Mesenchymal stem cell (in vitro differentiated cells and primary cell): ENCODE measurements around the gene PCSK6.

Experiments
- DNase-seq: peaks from one replicate; pipeline ENCODE4 v3.0.0-alpha.2; 2013
- H2AFZ ChIP-seq: one replicate; pipeline ENCODE4 v1.6.1; 2013; ENCODE audit warnings: low read depth, mild to moderate bottlenecking, control low read depth, inconsistent platforms, low read length, moderate library complexity
- H2AK5ac ChIP-seq: 2 replicates; pipeline ENCODE4 v1.6.1; 2013; ENCODE audit warnings: low read length, moderate library complexity, mild to moderate bottlenecking, inconsistent platforms; ENCODE audit not compliant: severe bottlenecking
- H2BK120ac ChIP-seq: one replicate; pipeline ENCODE4 v1.6.1; 2013; ENCODE audit warnings: low read depth, mild to moderate bottlenecking, inconsistent platforms, low read length, moderate library complexity
- H2BK12ac ChIP-seq, 2 experiments: one replicate each; pipeline ENCODE4 v1.6.1; 2013; ENCODE audit warnings: inconsistent platforms in 2 of 2, low read length in 2 of 2, mild to moderate bottlenecking in 2 of 2, moderate library complexity in 2 of 2, control low read depth in 1 of 2
- H2BK15ac ChIP-seq: one replicate; pipeline ENCODE4 v1.6.1; 2013; ENCODE audit warnings: mild to moderate bottlenecking, low read depth, inconsistent platforms; ENCODE audit not compliant: poor library complexity, severe bottlenecking
- H2BK5ac ChIP-seq: 2 replicates; pipeline ENCODE4 v1.6.1; 2013; ENCODE audit warnings: low read depth, mild to moderate bottlenecking, low read length, control low read depth, inconsistent platforms; ENCODE audit not compliant: poor library complexity, severe bottlenecking
- H3K14ac ChIP-seq, 2 experiments: one replicate each; pipeline ENCODE4 v1.6.1; 2013; ENCODE audit warnings: inconsistent platforms in 2 of 2, low read length in 2 of 2, control low read depth in 1 of 2, mild to moderate bottlenecking in 1 of 2, moderate library complexity in 1 of 2
- H3K18ac ChIP-seq, 2 experiments: one replicate each; pipeline ENCODE4 v1.6.1; 2013; ENCODE audit warnings: inconsistent platforms in 2 of 2, low read length in 2 of 2, control low read depth in 1 of 2, low read depth in 1 of 2, mild to moderate bottlenecking in 1 of 2
- H3K23ac ChIP-seq, 2 experiments: one replicate each; pipeline ENCODE4 v1.6.1; 2013; ENCODE audit warnings: inconsistent platforms in 2 of 2, low read length in 2 of 2, mild to moderate bottlenecking in 2 of 2, moderate library complexity in 2 of 2, control low read depth in 1 of 2
- H3K27ac ChIP-seq: 2 replicates; pipeline ENCODE4 v1.5.1; 2013; ENCODE audit warnings: mild to moderate bottlenecking, moderate library complexity, low read length, control low read depth, inconsistent platforms; ENCODE audit not compliant: poor library complexity, severe bottlenecking
- H3K27me3 ChIP-seq, 2 experiments: 2 replicates each; pipeline versions ENCODE4 v1.6.1 to v1.7.0; 2013; ENCODE audit warnings: low read length in 2 of 2, mild to moderate bottlenecking in 2 of 2, moderate library complexity in 2 of 2, control low read depth in 1 of 2, inconsistent platforms in 1 of 2; ENCODE audit not compliant: control insufficient read depth in 1 of 2, insufficient read depth in 1 of 2
- H3K36me3 ChIP-seq, 2 experiments: 2 replicates each; pipeline versions ENCODE4 v1.6.1 to v1.7.0; 2013; ENCODE audit warnings: low read length in 2 of 2, control low read depth in 1 of 2, inconsistent platforms in 1 of 2, low read depth in 1 of 2, mild to moderate bottlenecking in 1 of 2; ENCODE audit not compliant: insufficient read depth in 2 of 2, control insufficient read depth in 1 of 2
- H3K4ac ChIP-seq, 2 experiments: one replicate each; pipeline ENCODE4 v1.6.1; 2013; ENCODE audit warnings: inconsistent platforms in 2 of 2, low read length in 2 of 2, mild to moderate bottlenecking in 2 of 2, moderate library complexity in 2 of 2, control low read depth in 1 of 2, low read depth in 1 of 2
- H3K4me1 ChIP-seq: 2 replicates; pipeline ENCODE4 v1.6.1; 2013; ENCODE audit warnings: low read depth, low read length, control low read depth; ENCODE audit not compliant: control insufficient read depth, insufficient read depth
- H3K4me2 ChIP-seq: 2 replicates; pipeline ENCODE4 v1.6.1; 2013; ENCODE audit warnings: low read length, mild to moderate bottlenecking, inconsistent platforms; ENCODE audit not compliant: poor library complexity, severe bottlenecking
- H3K4me3 ChIP-seq, 2 experiments: 2 replicates each; pipeline versions ENCODE4 v1.5.1 to v1.7.0; 2013; ENCODE audit warnings: low read length in 2 of 2, mild to moderate bottlenecking in 2 of 2, control low read depth in 1 of 2, low read depth in 1 of 2; ENCODE audit not compliant: insufficient read depth in 1 of 2
- H3K79me1 ChIP-seq: replicated peaks from 2 replicates; pipeline ENCODE4 v1.6.1; 2013; ENCODE audit warnings: mild to moderate bottlenecking, control low read depth, low read length, inconsistent platforms; ENCODE audit not compliant: poor library complexity, severe bottlenecking
- H3K9ac ChIP-seq: 2 replicates; pipeline ENCODE4 v1.7.0; 2013; ENCODE audit warnings: mild to moderate bottlenecking, low read length, moderate library complexity
- H3K9me3 ChIP-seq: 2 replicates; pipeline ENCODE4 v1.7.0; 2013; ENCODE audit warnings: mild to moderate bottlenecking, low read length; ENCODE audit not compliant: control insufficient read depth
- H4K8ac ChIP-seq: one replicate; pipeline ENCODE4 v1.6.1; 2013; ENCODE audit warnings: inconsistent platforms, mild to moderate bottlenecking, low read length, moderate library complexity
- H4K91ac ChIP-seq: one replicate; pipeline ENCODE4 v1.6.1; 2013; ENCODE audit warnings: mild to moderate bottlenecking, low read length, inconsistent platforms
- WGBS: methylation state at CpG from one replicate; pipeline ENCODE4 v1.1.7; 2013; ENCODE audit warnings: mixed read lengths; 5-methylcytosine and 5-hydroxymethylcytosine counted together

Gene PCSK6

GRCh38 chr15:101459579-101460300 is 29.8 kb downstream of the PCSK6 start:
- no peak for DNase-seq
- Histone ChIP-seq H3K9me3 (no peaks in the 10 kb centered on the region), H2AFZ (no peak overlapping the region), H2BK15ac (peak overlapping the region; percentile 20), H3K36me3 (no peaks in the 10 kb centered on the region), H3K4me2 (no peak overlapping the region), H2BK12ac (peak overlapping the region in 1 of 2 experiments; percentile 64), H3K23ac (no peak overlapping the region), H2BK5ac (no peak overlapping the region), H2BK120ac (no peak overlapping the region), H3K14ac (peak overlapping the region in 1 of 2 experiments; percentile 70), H2AK5ac (no peak overlapping the region), H3K4ac (no peak overlapping the region), H3K4me1 (no peaks in the 10 kb centered on the region), H3K27ac (no peak overlapping the region), H3K4me3 (no peak overlapping the region), H3K27me3 (peaks cover 6 to 7% of the 10 kb centered on the region in 2 experiments), H3K9ac (no peak overlapping the region), H3K18ac (peak overlapping the region in 1 of 2 experiments; percentile 30), H4K91ac (peak overlapping the region; percentile 77), H3K79me1 (no peaks in the 10 kb centered on the region), H4K8ac (peak overlapping the region; percentile 36)
- 91% methylated on average over 12 of the region's 12 CpGs for WGBS

- peak overlapping the region in 1 of 2 experiments; percentile 64 for H2BK12ac ChIP-seq
- peak overlapping the region; percentile 20 for H2BK15ac ChIP-seq
- H3K27ac ChIP-seq: no peak overlapping the region
- no peaks in the 10 kb centered on the region for H3K4me1 ChIP-seq
- WGBS: 66% methylated on average over 16 of the region's 16 CpGs
- no peak overlapping the region for H3K4ac ChIP-seq
- peaks cover 3 to 7% of the 10 kb centered on the region in 2 experiments for H3K27me3 ChIP-seq
- H2AFZ ChIP-seq: no peak overlapping the region
- H3K79me1 ChIP-seq: no peaks in the 10 kb centered on the region
- no peak overlapping the region for H2AK5ac ChIP-seq
- H4K8ac ChIP-seq: peak overlapping the region; percentile 36
- H3K14ac ChIP-seq: peak overlapping the region in 1 of 2 experiments; percentile 70
- H3K23ac ChIP-seq: no peak overlapping the region
- H2BK5ac ChIP-seq: no peak overlapping the region
- peak; percentile 78 for DNase-seq
- no peak overlapping the region for H3K4me2 ChIP-seq
- no peaks in the 10 kb centered on the region for H3K9me3 ChIP-seq
- H2BK120ac ChIP-seq: no peak overlapping the region
- no peaks in the 10 kb centered on the region for H3K36me3 ChIP-seq
- peak overlapping the region; percentile 77 for H4K91ac ChIP-seq
- H3K4me3 ChIP-seq: no peak overlapping the region
- H3K18ac ChIP-seq: peak overlapping the region in 1 of 2 experiments; percentile 30
- H3K9ac ChIP-seq: peak overlapping the region; percentile 41
Measured at GRCh38 chr15:101458908-101459578, 30.5 kb downstream of the PCSK6 start.

- Histone ChIP-seq H4K8ac (peak overlapping the region; percentile 36), H2BK120ac (no peak overlapping the region), H3K9ac (peak overlapping the region; percentile 41), H3K27ac (no peak overlapping the region), H2AK5ac (no peak overlapping the region), H3K79me1 (no peaks in the 10 kb centered on the region), H2BK15ac (no peak overlapping the region), H3K14ac (peak overlapping the region in 1 of 2 experiments; percentile 55), H2BK12ac (peak overlapping the region; percentile 31 to 38), H3K27me3 (peaks cover 3 to 7% of the 10 kb centered on the region in 2 experiments), H3K4me3 (no peak overlapping the region), H3K23ac (no peak overlapping the region), H3K18ac (peak overlapping the region; percentile 29 to 73), H3K36me3 (no peaks in the 10 kb centered on the region), H3K4ac (no peak overlapping the region), H2BK5ac (no peak overlapping the region), H4K91ac (peak overlapping the region; percentile 32), H2AFZ (no peak overlapping the region), H3K4me1 (no peaks in the 10 kb centered on the region), H3K4me2 (no peak overlapping the region), H3K9me3 (no peaks in the 10 kb centered on the region)
- WGBS: 89% methylated on average over 23 of the region's 23 CpGs
- no peak for DNase-seq
Measured at GRCh38 chr15:101458158-101458900, 31.2 kb downstream of the PCSK6 start.

GRCh38 chr15:101457696-101458095 is 31.8 kb downstream of the PCSK6 start:
- Histone ChIP-seq H3K36me3 (no peaks in the 10 kb centered on the region), H3K79me1 (no peaks in the 10 kb centered on the region), H2AK5ac (no peak overlapping the region), H3K4ac (no peak overlapping the region), H3K14ac (no peak overlapping the region), H3K18ac (peak overlapping the region in 1 of 2 experiments; percentile 56), H4K8ac (no peak overlapping the region), H4K91ac (peak overlapping the region; percentile 32), H3K4me1 (no peaks in the 10 kb centered on the region), H2AFZ (no peak overlapping the region), H2BK15ac (no peak overlapping the region), H2BK5ac (no peak overlapping the region), H3K9me3 (no peaks in the 10 kb centered on the region), H3K9ac (no peak overlapping the region), H3K27me3 (peaks cover 3 to 7% of the 10 kb centered on the region in 2 experiments), H2BK12ac (peak overlapping the region in 1 of 2 experiments; percentile 38), H3K4me2 (no peak overlapping the region), H3K4me3 (no peak overlapping the region), H3K27ac (no peak overlapping the region), H2BK120ac (no peak overlapping the region), H3K23ac (no peak overlapping the region)
- WGBS: 74% methylated on average over 9 of the region's 9 CpGs
- no peak for DNase-seq
